Mesenchymal stem cell (in vitro differentiated cells and primary cell): ENCODE results near the gene TSPAN11.

Experiments
- DNase-seq: peaks from one replicate; pipeline ENCODE4 v3.0.0-alpha.2; 2013
- H2AFZ ChIP-seq: one replicate; pipeline ENCODE4 v1.6.1; 2013; ENCODE audit warnings: low read depth, mild to moderate bottlenecking, control low read depth, inconsistent platforms, low read length, moderate library complexity
- H2AK5ac ChIP-seq: 2 replicates; pipeline ENCODE4 v1.6.1; 2013; ENCODE audit warnings: low read length, moderate library complexity, mild to moderate bottlenecking, inconsistent platforms; ENCODE audit not compliant: severe bottlenecking
- H2BK120ac ChIP-seq: one replicate; pipeline ENCODE4 v1.6.1; 2013; ENCODE audit warnings: low read depth, mild to moderate bottlenecking, inconsistent platforms, low read length, moderate library complexity
- H2BK12ac ChIP-seq, 2 experiments: one replicate each; pipeline ENCODE4 v1.6.1; 2013; ENCODE audit warnings: inconsistent platforms in 2 of 2, low read length in 2 of 2, mild to moderate bottlenecking in 2 of 2, moderate library complexity in 2 of 2, control low read depth in 1 of 2
- H2BK15ac ChIP-seq: one replicate; pipeline ENCODE4 v1.6.1; 2013; ENCODE audit warnings: mild to moderate bottlenecking, low read depth, inconsistent platforms; ENCODE audit not compliant: poor library complexity, severe bottlenecking
- H2BK5ac ChIP-seq: 2 replicates; pipeline ENCODE4 v1.6.1; 2013; ENCODE audit warnings: low read depth, mild to moderate bottlenecking, low read length, control low read depth, inconsistent platforms; ENCODE audit not compliant: poor library complexity, severe bottlenecking
- H3K14ac ChIP-seq, 2 experiments: one replicate each; pipeline ENCODE4 v1.6.1; 2013; ENCODE audit warnings: inconsistent platforms in 2 of 2, low read length in 2 of 2, control low read depth in 1 of 2, mild to moderate bottlenecking in 1 of 2, moderate library complexity in 1 of 2
- H3K18ac ChIP-seq, 2 experiments: one replicate each; pipeline ENCODE4 v1.6.1; 2013; ENCODE audit warnings: inconsistent platforms in 2 of 2, low read length in 2 of 2, control low read depth in 1 of 2, low read depth in 1 of 2, mild to moderate bottlenecking in 1 of 2
- H3K23ac ChIP-seq, 2 experiments: one replicate each; pipeline ENCODE4 v1.6.1; 2013; ENCODE audit warnings: inconsistent platforms in 2 of 2, low read length in 2 of 2, mild to moderate bottlenecking in 2 of 2, moderate library complexity in 2 of 2, control low read depth in 1 of 2
- H3K27ac ChIP-seq: 2 replicates; pipeline ENCODE4 v1.5.1; 2013; ENCODE audit warnings: mild to moderate bottlenecking, moderate library complexity, low read length, control low read depth, inconsistent platforms; ENCODE audit not compliant: poor library complexity, severe bottlenecking
- H3K27me3 ChIP-seq, 2 experiments: 2 replicates each; pipeline versions ENCODE4 v1.6.1 to v1.7.0; 2013; ENCODE audit warnings: low read length in 2 of 2, mild to moderate bottlenecking in 2 of 2, moderate library complexity in 2 of 2, control low read depth in 1 of 2, inconsistent platforms in 1 of 2; ENCODE audit not compliant: control insufficient read depth in 1 of 2, insufficient read depth in 1 of 2
- H3K36me3 ChIP-seq, 2 experiments: 2 replicates each; pipeline versions ENCODE4 v1.6.1 to v1.7.0; 2013; ENCODE audit warnings: low read length in 2 of 2, control low read depth in 1 of 2, inconsistent platforms in 1 of 2, low read depth in 1 of 2, mild to moderate bottlenecking in 1 of 2; ENCODE audit not compliant: insufficient read depth in 2 of 2, control insufficient read depth in 1 of 2
- H3K4ac ChIP-seq, 2 experiments: one replicate each; pipeline ENCODE4 v1.6.1; 2013; ENCODE audit warnings: inconsistent platforms in 2 of 2, low read length in 2 of 2, mild to moderate bottlenecking in 2 of 2, moderate library complexity in 2 of 2, control low read depth in 1 of 2, low read depth in 1 of 2
- H3K4me1 ChIP-seq: 2 replicates; pipeline ENCODE4 v1.6.1; 2013; ENCODE audit warnings: low read depth, low read length, control low read depth; ENCODE audit not compliant: control insufficient read depth, insufficient read depth
- H3K4me2 ChIP-seq: 2 replicates; pipeline ENCODE4 v1.6.1; 2013; ENCODE audit warnings: low read length, mild to moderate bottlenecking, inconsistent platforms; ENCODE audit not compliant: poor library complexity, severe bottlenecking
- H3K4me3 ChIP-seq, 2 experiments: 2 replicates each; pipeline versions ENCODE4 v1.5.1 to v1.7.0; 2013; ENCODE audit warnings: low read length in 2 of 2, mild to moderate bottlenecking in 2 of 2, control low read depth in 1 of 2, low read depth in 1 of 2; ENCODE audit not compliant: insufficient read depth in 1 of 2
- H3K79me1 ChIP-seq: replicated peaks from 2 replicates; pipeline ENCODE4 v1.6.1; 2013; ENCODE audit warnings: mild to moderate bottlenecking, control low read depth, low read length, inconsistent platforms; ENCODE audit not compliant: poor library complexity, severe bottlenecking
- H3K9ac ChIP-seq: 2 replicates; pipeline ENCODE4 v1.7.0; 2013; ENCODE audit warnings: mild to moderate bottlenecking, low read length, moderate library complexity
- H3K9me3 ChIP-seq: 2 replicates; pipeline ENCODE4 v1.7.0; 2013; ENCODE audit warnings: mild to moderate bottlenecking, low read length; ENCODE audit not compliant: control insufficient read depth
- H4K8ac ChIP-seq: one replicate; pipeline ENCODE4 v1.6.1; 2013; ENCODE audit warnings: inconsistent platforms, mild to moderate bottlenecking, low read length, moderate library complexity
- H4K91ac ChIP-seq: one replicate; pipeline ENCODE4 v1.6.1; 2013; ENCODE audit warnings: mild to moderate bottlenecking, low read length, inconsistent platforms
- WGBS: methylation state at CpG from one replicate; pipeline ENCODE4 v1.1.7; 2013; ENCODE audit warnings: mixed read lengths; 5-methylcytosine and 5-hydroxymethylcytosine counted together

TSPAN11 gene

GRCh38 chr12:30996255-30996654, 69.7 kb downstream of the TSPAN11 start:
- H3K79me1 ChIP-seq = no peaks in the 10 kb centered on the region
- DNase-seq = peak; percentile 87
- H2BK5ac ChIP-seq = no peak overlapping the region
- H2BK15ac ChIP-seq = no peak overlapping the region
- no peak overlapping the region for H3K4ac ChIP-seq
- H4K8ac ChIP-seq = peak overlapping the region; percentile 14
- no peak overlapping the region for H3K4me2 ChIP-seq
- H2AK5ac ChIP-seq = no peak overlapping the region
- peak overlapping the region; percentile 86 to 96 for H2BK12ac ChIP-seq
- H3K23ac ChIP-seq = no peak overlapping the region
- no peak overlapping the region for H2AFZ ChIP-seq
- H2BK120ac ChIP-seq = no peak overlapping the region
- no peak overlapping the region for H3K4me3 ChIP-seq
- H3K4me1 ChIP-seq = peaks cover 26% of the 10 kb centered on the region
- H3K27me3 ChIP-seq = peaks cover 0 to 4% of the 10 kb centered on the region in 2 experiments
- no peaks in the 10 kb centered on the region for H3K36me3 ChIP-seq
- H3K14ac ChIP-seq = no peak overlapping the region
- peak overlapping the region; percentile 17 to 91 for H3K18ac ChIP-seq
- no peaks in the 10 kb centered on the region for H3K9me3 ChIP-seq
- peak overlapping the region; percentile 94 for H4K91ac ChIP-seq
- WGBS = 0% methylated on average over 1 of the region's 2 CpGs
- H3K27ac ChIP-seq = peak overlapping the region; percentile 30
- no peak overlapping the region for H3K9ac ChIP-seq

- H3K4me1 ChIP-seq = peaks cover 26% of the 10 kb centered on the region
- WGBS = 95% methylated on average over 3 of the region's 3 CpGs
- no peak for DNase-seq
Measured at GRCh38 chr12:30996752-30997151, 70.2 kb downstream of the TSPAN11 start.

GRCh38 chr12:30997685-30998440, 71.3 kb downstream of the TSPAN11 start:
- H4K91ac ChIP-seq = peak overlapping the region; percentile 10
- no peak overlapping the region for H3K23ac ChIP-seq
- H2BK120ac ChIP-seq = no peak overlapping the region
- peak overlapping the region in 1 of 2 experiments; percentile 8 for H3K14ac ChIP-seq
- H3K9ac ChIP-seq = no peak overlapping the region
- H3K36me3 ChIP-seq = no peaks in the 10 kb centered on the region
- H3K4ac ChIP-seq = no peak overlapping the region
- H2BK12ac ChIP-seq = peak overlapping the region; percentile 2 to 88
- no peak overlapping the region for H3K4me2 ChIP-seq
- H3K4me3 ChIP-seq = no peak overlapping the region
- no peak overlapping the region for H4K8ac ChIP-seq
- H2AFZ ChIP-seq = no peak overlapping the region
- 96% methylated on average over 7 of the region's 7 CpGs for WGBS
- H3K18ac ChIP-seq = peak overlapping the region; percentile 0 to 55
- no peak for DNase-seq
- H3K4me1 ChIP-seq = peaks cover 23% of the 10 kb centered on the region
- no peak overlapping the region for H3K27ac ChIP-seq
- H2BK15ac ChIP-seq = no peak overlapping the region
- no peaks in the 10 kb centered on the region for H3K79me1 ChIP-seq
- peak overlapping the region; percentile 21 for H2AK5ac ChIP-seq
- H2BK5ac ChIP-seq = no peak overlapping the region
- no peaks in the 10 kb centered on the region for H3K9me3 ChIP-seq
- peaks cover 0 to 8% of the 10 kb centered on the region in 2 experiments for H3K27me3 ChIP-seq

More at GRCh38 chr12:30996752-30997151, 70.2 kb downstream of the TSPAN11 start:
- Histone ChIP-seq H2BK12ac (peak overlapping the region; percentile 3 to 86), H2BK15ac (no peak overlapping the region), H3K36me3 (no peaks in the 10 kb centered on the region), H3K18ac (peak overlapping the region; percentile 4 to 6), H2AFZ (no peak overlapping the region), H4K8ac (peak overlapping the region; percentile 12), H3K9ac (no peak overlapping the region), H2BK5ac (no peak overlapping the region), H3K9me3 (no peaks in the 10 kb centered on the region), H3K27ac (peak overlapping the region; percentile 30), H3K79me1 (no peaks in the 10 kb centered on the region), H3K4me3 (no peak overlapping the region), H3K23ac (no peak overlapping the region), H3K14ac (no peak overlapping the region), H2BK120ac (no peak overlapping the region), H3K4ac (peak overlapping the region; percentile 24 to 61), H2AK5ac (peak overlapping the region; percentile 24), H3K4me2 (no peak overlapping the region), H4K91ac (peak overlapping the region; percentile 25), H3K27me3 (peaks cover 0 to 4% of the 10 kb centered on the region in 2 experiments)

- Histone ChIP-seq H3K14ac (no peak overlapping the region), H3K4me3 (no peak overlapping the region), H3K23ac (no peak overlapping the region), H2AFZ (no peak overlapping the region), H4K8ac (no peak overlapping the region), H2BK120ac (no peak overlapping the region), H3K36me3 (no peaks in the 10 kb centered on the region), H3K27me3 (peaks cover 0 to 8% of the 10 kb centered on the region in 2 experiments), H3K79me1 (no peaks in the 10 kb centered on the region), H2BK15ac (no peak overlapping the region), H2AK5ac (no peak overlapping the region), H3K27ac (no peak overlapping the region), H3K9me3 (no peaks in the 10 kb centered on the region), H3K18ac (no peak overlapping the region), H3K4ac (no peak overlapping the region), H3K9ac (no peak overlapping the region), H4K91ac (no peak overlapping the region), H2BK12ac (no peak overlapping the region), H3K4me2 (no peak overlapping the region), H3K4me1 (peaks cover 23% of the 10 kb centered on the region), H2BK5ac (no peak overlapping the region)
- DNase-seq = no peak
- 98% methylated on average over 5 of the region's 6 CpGs for WGBS
Measured at GRCh38 chr12:30999011-30999410, 72.5 kb downstream of the TSPAN11 start.
